GM12892 (cell line): ENCODE measurements around the gene TIMELESS.

Source experiments
- POLR2A ChIP-seq: IDR thresholded peaks from 2 replicates; pipeline ENCODE4 v1.6.1; 2011; ENCODE audit warnings: low read depth, low read length, control low read depth
- POLR2AphosphoS5 ChIP-seq: IDR thresholded peaks from 2 replicates; pipeline ENCODE4 v1.6.1; 2011; ENCODE audit warnings: low read depth, low read length, control low read depth
- TAF1 ChIP-seq: IDR thresholded peaks from 2 replicates; pipeline ENCODE4 v1.6.1; 2011; ENCODE audit warnings: low read depth, mild to moderate bottlenecking, control low read depth, low read length, borderline replicate concordance

- no peak for TF ChIP-seq POLR2AphosphoS5
- no peak for TF ChIP-seq POLR2A
- no peak for TF ChIP-seq TAF1
These were observed 38.5 kb downstream of the TIMELESS start for GRCh38 chr12:56410768-56411167.
